Measurements from ENCODE around the gene GRM1.

DNA sequence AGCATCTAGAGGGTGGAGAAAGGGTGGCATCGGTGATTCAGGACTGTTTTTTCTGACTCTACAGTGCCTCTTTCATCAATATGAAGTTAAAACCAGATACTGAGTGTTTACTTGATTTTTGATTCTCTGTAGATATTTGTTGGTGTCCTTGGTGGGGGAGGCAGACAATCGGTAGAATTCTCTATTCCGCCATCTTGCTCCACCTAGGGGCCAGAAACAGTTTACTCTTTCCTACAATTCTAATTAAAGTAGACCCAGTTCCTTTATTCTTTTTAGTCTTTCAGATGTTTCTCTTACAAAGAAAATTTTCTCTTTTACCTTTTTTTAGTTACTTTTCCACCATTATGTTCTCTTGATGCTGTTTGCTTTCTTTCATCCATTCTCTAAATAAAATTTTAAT, 352.6 kb downstream of the GRM1 start:
- TF ChIP-seq, protein P1, sequence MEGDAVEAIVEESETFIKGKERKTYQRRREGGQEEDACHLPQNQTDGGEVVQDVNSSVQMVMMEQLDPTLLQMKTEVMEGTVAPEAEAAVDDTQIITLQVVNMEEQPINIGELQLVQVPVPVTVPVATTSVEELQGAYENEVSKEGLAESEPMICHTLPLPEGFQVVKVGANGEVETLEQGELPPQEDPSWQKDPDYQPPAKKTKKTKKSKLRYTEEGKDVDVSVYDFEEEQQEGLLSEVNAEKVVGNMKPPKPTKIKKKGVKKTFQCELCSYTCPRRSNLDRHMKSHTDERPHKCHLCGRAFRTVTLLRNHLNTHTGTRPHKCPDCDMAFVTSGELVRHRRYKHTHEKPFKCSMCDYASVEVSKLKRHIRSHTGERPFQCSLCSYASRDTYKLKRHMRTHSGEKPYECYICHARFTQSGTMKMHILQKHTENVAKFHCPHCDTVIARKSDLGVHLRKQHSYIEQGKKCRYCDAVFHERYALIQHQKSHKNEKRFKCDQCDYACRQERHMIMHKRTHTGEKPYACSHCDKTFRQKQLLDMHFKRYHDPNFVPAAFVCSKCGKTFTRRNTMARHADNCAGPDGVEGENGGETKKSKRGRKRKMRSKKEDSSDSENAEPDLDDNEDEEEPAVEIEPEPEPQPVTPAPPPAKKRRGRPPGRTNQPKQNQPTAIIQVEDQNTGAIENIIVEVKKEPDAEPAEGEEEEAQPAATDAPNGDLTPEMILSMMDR (conservative IDR thresholded peaks at IDR 0.05; ENCODE audit: low read length) = peak; percentile 48; the same call in 1 of the 2 replicates
- no peak for TF ChIP-seq EZH2phosphoT487 (IDR thresholded peaks at IDR 0.05; ENCODE audit: borderline replicate concordance)

Measured in Loucy (cell line).